ENCODE data around the gene CCKAR.
"Not testable (repeated sequence)": the region's sequence is repeated elsewhere in the genome, so short reads cannot be mapped to it uniquely, and the experiment has no call there.

Gene CCKAR

GRCh38 chr4:26490111-26490959 is at the start of gene CCKAR:
Gene CCKAR, minus strand, starts transcription at chr4:26490484. Its CDS starts 217 bp downstream, at chr4:26490267.
- DNase-seq (ENCODE audit: low spot score) = no peak

- no peak for DNase-seq (ENCODE audit: low spot score)
Observed at GRCh38 chr4:26533685-26534084, 43.4 kb upstream of the CCKAR start.

- no peak for DNase-seq (ENCODE audit: low spot score)
Observed at GRCh38 chr4:26531491-26532116, 41.3 kb upstream of the CCKAR start.

GRCh38 chr4:26530099-26530498 is 39.8 kb upstream of the CCKAR start:
- no peak for DNase-seq (ENCODE audit: low spot score)

GRCh38 chr4:26529479-26529878 is 39.2 kb upstream of the CCKAR start:
- no peak for DNase-seq (ENCODE audit: low spot score)

GRCh38 chr4:26525771-26526150 is 35.5 kb upstream of the CCKAR start:
- no peak for DNase-seq (ENCODE audit: low spot score)

GRCh38 chr4:26525136-26525770 is 35.0 kb upstream of the CCKAR start:
- no peak for DNase-seq (ENCODE audit: low spot score)

GRCh38 chr4:26524011-26524410 is 33.7 kb upstream of the CCKAR start:
- DNase-seq (ENCODE audit: low spot score) = no peak

GRCh38 chr4:26522478-26522877 is 32.2 kb upstream of the CCKAR start:
- DNase-seq (ENCODE audit: low spot score) = no peak

GRCh38 chr4:26520728-26521450 is 30.6 kb upstream of the CCKAR start:
- no peak for DNase-seq (ENCODE audit: low spot score)

GRCh38 chr4:26515936-26516335 is 25.7 kb upstream of the CCKAR start:
- DNase-seq (ENCODE audit: low spot score) = no peak

- DNase-seq (ENCODE audit: low spot score) = no peak
Observed at GRCh38 chr4:26510334-26510964, 20.2 kb upstream of the CCKAR start.

GRCh38 chr4:26509681-26510333 is 19.5 kb upstream of the CCKAR start:
- no peak for DNase-seq (ENCODE audit: low spot score)

- no peak for DNase-seq (ENCODE audit: low spot score)
Observed at GRCh38 chr4:26507286-26507685, 17.0 kb upstream of the CCKAR start.

GRCh38 chr4:26503844-26504243 is 13.6 kb upstream of the CCKAR start:
- no peak for DNase-seq (ENCODE audit: low spot score)

- no peak for DNase-seq (ENCODE audit: low spot score)
Observed at GRCh38 chr4:26503427-26503826, 13.1 kb upstream of the CCKAR start.

- DNase-seq (ENCODE audit: low spot score) = not testable (repeated sequence)
Observed at GRCh38 chr4:26500565-26500999, 10.3 kb upstream of the CCKAR start.

GRCh38 chr4:26496207-26496783 is 6.0 kb upstream of the CCKAR start:
- no peak for DNase-seq (ENCODE audit: low spot score)

GRCh38 chr4:26493461-26493860 is 3.2 kb upstream of the CCKAR start:
- DNase-seq (ENCODE audit: low spot score) = peak; percentile 1

GRCh38 chr4:26491449-26492170 is 1.3 kb upstream of the CCKAR start:
- DNase-seq (ENCODE audit: low spot score) = no peak
